IMR-90 (cell line): ENCODE measurements around the gene LRRC75A.
"Not testable (repeated sequence)": the region's sequence is repeated elsewhere in the genome, so short reads cannot be mapped to it uniquely, and the experiment has no call there.

ENCODE experiments used
- CHD1 ChIP-seq: IDR thresholded peaks from 2 replicates; pipeline ENCODE4 v1.6.1; 2012; ENCODE audit warnings: low read depth, low read length, improper control_type of control experiment
- ELK1 ChIP-seq: fragments of 150-350 bp; IDR thresholded peaks from 2 replicates; pipeline ENCODE4 v1.6.1; 2016; ENCODE audit warnings: low read depth, mild to moderate bottlenecking, low read length, moderate library complexity, borderline replicate concordance
- MAFK ChIP-seq: IDR thresholded peaks from 2 replicates; pipeline ENCODE4 v1.6.1; 2012; ENCODE audit warnings: low read depth, low read length, improper control_type of control experiment
- POLR2A ChIP-seq: IDR thresholded peaks from 2 replicates; pipeline ENCODE4 v1.6.1; 2012; ENCODE audit warnings: mild to moderate bottlenecking, low read depth, low read length
- RAD21 ChIP-seq: IDR thresholded peaks from 2 replicates; pipeline ENCODE4 v1.6.1; 2012; ENCODE audit warnings: low read length, improper control_type of control experiment
- RFX5 ChIP-seq: IDR thresholded peaks from 2 replicates; pipeline ENCODE4 v1.8.0; 2012; ENCODE audit warnings: low read depth, mild to moderate bottlenecking, low read length, moderate library complexity
- SMC3 ChIP-seq: fragments of 150-350 bp; IDR thresholded peaks from 2 replicates; pipeline ENCODE4 v1.6.1; 2016; ENCODE audit warnings: low read depth, mild to moderate bottlenecking, antibody characterized with exemption, low read length, moderate library complexity
- TF ChIP-seq, protein P1 (sequence below): conservative IDR thresholded peaks from 2 replicates; pipeline ENCODE4 v1.5.1; 2012; ENCODE audit warnings: mild to moderate bottlenecking, low read depth, low read length, improper control_type of control experiment
- TF ChIP-seq, protein P2 (sequence below): fragments of 150-350 bp; IDR thresholded peaks from 2 replicates; pipeline ENCODE4 v1.6.1; 2017; ENCODE audit warnings: mild to moderate bottlenecking, antibody characterized with exemption, low read length, low read depth

GRCh38 chr17:16396693-16397092 lies 95.3 kb downstream of the LRRC75A start:
- TF ChIP-seq, protein P1, sequence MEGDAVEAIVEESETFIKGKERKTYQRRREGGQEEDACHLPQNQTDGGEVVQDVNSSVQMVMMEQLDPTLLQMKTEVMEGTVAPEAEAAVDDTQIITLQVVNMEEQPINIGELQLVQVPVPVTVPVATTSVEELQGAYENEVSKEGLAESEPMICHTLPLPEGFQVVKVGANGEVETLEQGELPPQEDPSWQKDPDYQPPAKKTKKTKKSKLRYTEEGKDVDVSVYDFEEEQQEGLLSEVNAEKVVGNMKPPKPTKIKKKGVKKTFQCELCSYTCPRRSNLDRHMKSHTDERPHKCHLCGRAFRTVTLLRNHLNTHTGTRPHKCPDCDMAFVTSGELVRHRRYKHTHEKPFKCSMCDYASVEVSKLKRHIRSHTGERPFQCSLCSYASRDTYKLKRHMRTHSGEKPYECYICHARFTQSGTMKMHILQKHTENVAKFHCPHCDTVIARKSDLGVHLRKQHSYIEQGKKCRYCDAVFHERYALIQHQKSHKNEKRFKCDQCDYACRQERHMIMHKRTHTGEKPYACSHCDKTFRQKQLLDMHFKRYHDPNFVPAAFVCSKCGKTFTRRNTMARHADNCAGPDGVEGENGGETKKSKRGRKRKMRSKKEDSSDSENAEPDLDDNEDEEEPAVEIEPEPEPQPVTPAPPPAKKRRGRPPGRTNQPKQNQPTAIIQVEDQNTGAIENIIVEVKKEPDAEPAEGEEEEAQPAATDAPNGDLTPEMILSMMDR, result not testable (repeated sequence)
- not testable (repeated sequence) for TF ChIP-seq POLR2A, MAFK, SMC3, RAD21, RFX5, CHD1, ELK1
- TF ChIP-seq, protein P2, sequence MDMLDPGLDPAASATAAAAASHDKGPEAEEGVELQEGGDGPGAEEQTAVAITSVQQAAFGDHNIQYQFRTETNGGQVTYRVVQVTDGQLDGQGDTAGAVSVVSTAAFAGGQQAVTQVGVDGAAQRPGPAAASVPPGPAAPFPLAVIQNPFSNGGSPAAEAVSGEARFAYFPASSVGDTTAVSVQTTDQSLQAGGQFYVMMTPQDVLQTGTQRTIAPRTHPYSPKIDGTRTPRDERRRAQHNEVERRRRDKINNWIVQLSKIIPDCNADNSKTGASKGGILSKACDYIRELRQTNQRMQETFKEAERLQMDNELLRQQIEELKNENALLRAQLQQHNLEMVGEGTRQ, result not testable (repeated sequence)
